ENCODE results near the gene RBM27. TPM values are rescaled to one million over a fixed set of nuclear protein-coding genes. Genes with fewer than 3 reads are reported as not detected.
"Not testable (repeated sequence)": the region's sequence is repeated elsewhere in the genome, so short reads cannot be mapped to it uniquely, and the experiment has no call there.

Gene RBM27
- total RNA-seq, 1 donor from 2014 or later, result 17.0 TPM

- H3K27ac ChIP-seq, result peak overlapping the region; percentile 80
- intact Hi-C loops (cut with DNase I), result no loop called here
- H3K9me3 ChIP-seq, result no peaks in the 10 kb centered on the region
- H3K36me3 ChIP-seq, result no peaks in the 10 kb centered on the region
- no peaks in the 10 kb centered on the region for H3K27me3 ChIP-seq (ENCODE audit: low read depth)
- no peak for TF ChIP-seq CTCF (IDR thresholded peaks at IDR 0.05)
- H3K4me1 ChIP-seq, result peaks cover 25% of the 10 kb centered on the region
- DNase-seq (no peak), ATAC-seq (peak; percentile 40 to 49)
- peak overlapping the region; percentile 86 for H3K4me3 ChIP-seq
Measured at GRCh38 chr5:146203872-146204192, 427 bp downstream of the RBM27 start.

- no peak for DNase-seq
- no peak for ATAC-seq
- Histone ChIP-seq H3K4me3 (no peak overlapping the region), H3K36me3 (no peaks in the 10 kb centered on the region), H3K27ac (no peak overlapping the region), H3K4me1 (peaks cover 40% of the 10 kb centered on the region), H3K27me3 (ENCODE audit: low read depth) (no peaks in the 10 kb centered on the region), H3K9me3 (no peaks in the 10 kb centered on the region)
- intact Hi-C loops (cut with DNase I), result no loop called here
- no peak for TF ChIP-seq CTCF (IDR thresholded peaks at IDR 0.05)
Measured at GRCh38 chr5:146205499-146206202, 2.2 kb downstream of the RBM27 start.

- H3K9me3 ChIP-seq, result no peaks in the 10 kb centered on the region
- no peak for TF ChIP-seq CTCF (IDR thresholded peaks at IDR 0.05)
- H3K4me1 ChIP-seq, result peaks cover 40% of the 10 kb centered on the region
- H3K4me3 ChIP-seq, result no peak overlapping the region
- no peak for DNase-seq
- no peaks in the 10 kb centered on the region for H3K36me3 ChIP-seq
- intact Hi-C loops (cut with DNase I), result no loop called here
- H3K27me3 ChIP-seq (ENCODE audit: low read depth), result no peaks in the 10 kb centered on the region
- no peak for ATAC-seq
- no peak overlapping the region for H3K27ac ChIP-seq
Measured at GRCh38 chr5:146206257-146206656, 2.9 kb downstream of the RBM27 start.

- Histone ChIP-seq H3K9me3 (no peaks in the 10 kb centered on the region), H3K36me3 (no peaks in the 10 kb centered on the region), H3K27me3 (ENCODE audit: low read depth) (no peaks in the 10 kb centered on the region), H3K27ac (no peak overlapping the region), H3K4me3 (no peak overlapping the region), H3K4me1 (peaks cover 46% of the 10 kb centered on the region)
- no peak for DNase-seq
- intact Hi-C loops (cut with DNase I), result no loop called here
- ATAC-seq, result no peak
- TF ChIP-seq CTCF (IDR thresholded peaks at IDR 0.05), result no peak
Measured at GRCh38 chr5:146208916-146209522, 5.6 kb downstream of the RBM27 start.

GRCh38 chr5:146209714-146210113, 6.3 kb downstream of the RBM27 start:
- DNase-seq (no peak), ATAC-seq (no peak)
- no peak for TF ChIP-seq CTCF (IDR thresholded peaks at IDR 0.05)
- no peaks in the 10 kb centered on the region for H3K36me3 ChIP-seq
- H3K27ac ChIP-seq, result no peak overlapping the region
- H3K4me1 ChIP-seq, result peaks cover 45% of the 10 kb centered on the region
- intact Hi-C loops (cut with DNase I), result no loop called here
- no peak overlapping the region for H3K4me3 ChIP-seq
- H3K9me3 ChIP-seq, result no peaks in the 10 kb centered on the region
- no peaks in the 10 kb centered on the region for H3K27me3 ChIP-seq (ENCODE audit: low read depth)

- H3K9me3 ChIP-seq; intact Hi-C loops (cut with DNase I); ATAC-seq; DNase-seq; H3K4me3 ChIP-seq; H3K36me3 ChIP-seq; H3K27me3 ChIP-seq (ENCODE audit: low read depth); H3K27ac ChIP-seq: not testable (repeated sequence)
- H3K4me1 ChIP-seq, result peaks cover 35% of the 10 kb centered on the region
Measured at GRCh38 chr5:146210810-146211209, 7.4 kb downstream of the RBM27 start.

All from lower lobe of right lung (tissue), 2 donors.